Head of caudate nucleus (tissue), 42 donors: Measurements from ENCODE around the gene GPD2.

Experiments used
- DNase-seq, 42 donors: peaks; one replicate each; pipeline versions ENCODE4 v3.0.0 to v3.0.0-alpha.2; 2020 to 2021; ENCODE audit warnings: mixed read lengths in 7 of 42
- intact Hi-C: fragments of 100-400 bp; cut with DNase I; formaldehyde crosslinking; loops from one replicate; pipeline ENCODE4 v1.15.0; 2022

Gene GPD2

DNA sequence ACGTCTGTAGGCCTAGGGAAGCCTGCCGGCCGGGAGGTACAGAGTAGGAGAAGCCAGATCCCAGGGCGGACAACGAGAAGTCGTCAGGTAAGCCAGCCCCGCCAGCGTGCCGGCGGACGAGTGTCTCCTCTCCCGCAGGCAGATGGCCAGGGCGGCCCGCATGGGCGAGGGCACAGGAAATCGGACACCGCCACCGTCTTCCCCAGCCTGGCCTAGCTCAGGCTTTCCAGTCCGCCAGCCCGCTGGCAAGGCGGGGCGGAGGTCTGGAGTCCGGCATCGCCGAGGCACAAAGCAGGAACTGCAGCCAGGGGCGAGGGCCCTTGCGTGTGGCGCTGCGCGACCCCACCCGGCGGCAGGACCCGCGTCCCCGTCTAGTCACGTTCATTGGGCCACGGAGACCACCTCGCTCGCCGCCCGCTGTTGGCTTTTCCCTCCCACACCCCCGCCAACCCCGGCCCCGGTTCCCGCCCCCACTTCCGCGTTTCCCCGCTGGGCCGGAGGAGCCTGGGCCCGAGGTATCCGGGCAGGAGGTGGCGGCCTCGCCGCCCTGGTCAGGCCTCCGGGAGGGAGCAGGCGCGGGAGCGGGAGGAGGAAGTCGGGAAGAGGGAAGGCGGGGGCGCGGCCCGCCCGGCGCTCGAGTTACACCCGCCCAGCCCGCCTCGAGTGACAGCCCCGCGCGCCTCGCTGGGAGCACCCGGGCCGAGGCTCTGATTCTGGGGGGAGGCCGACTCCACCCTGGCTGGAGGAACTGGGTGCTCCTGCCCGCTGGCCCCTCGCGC lies at the start of gene GPD2:
GPD2 (plus strand) TSS at position 662 of the 779 bp plus-strand sequence. CDS start 39,727 bp downstream, outside the sequence.
- intact Hi-C loops: loop anchor here (2.0 to 5.0 kb wide), 2 partner anchors 35 to 104 kb away; partner anchors contain the start of gene NR4A2
- DNase-seq: peak; percentile 69 to 95 (median 89)

DNA sequence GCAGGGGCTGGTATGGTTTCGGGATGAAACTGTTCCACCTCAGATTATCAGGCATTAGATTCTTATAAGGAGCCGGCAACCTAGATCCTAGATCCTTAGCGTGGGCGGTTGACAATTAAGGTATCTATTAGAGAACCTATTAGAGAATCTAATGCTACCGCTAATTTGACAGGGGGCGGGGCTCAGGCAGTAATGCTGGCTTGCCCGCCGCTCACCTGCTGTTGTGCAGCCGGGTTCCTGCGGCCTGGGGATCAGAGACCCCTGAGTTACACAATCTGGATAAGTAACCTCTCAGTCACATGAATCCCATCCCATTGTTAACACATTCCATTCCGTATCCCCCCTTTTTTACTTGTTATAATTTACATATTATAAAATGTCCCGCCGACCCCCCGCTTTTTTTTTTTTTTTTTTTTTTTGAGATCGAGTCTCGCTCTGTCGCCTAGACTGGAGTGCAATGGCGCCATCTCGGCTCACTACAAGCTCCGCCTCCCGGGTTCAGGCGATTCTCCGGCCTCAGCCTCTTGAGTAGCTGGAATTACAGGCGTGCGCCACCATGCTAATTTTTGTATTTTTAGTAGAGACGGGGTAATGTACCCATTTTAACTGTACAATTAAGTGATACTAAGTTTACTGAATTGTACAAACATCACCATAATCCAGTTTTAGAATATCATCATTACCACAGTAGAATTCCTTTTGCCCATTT lies 42.0 kb upstream of the GPD2 start:
- no peak for DNase-seq

DNA sequence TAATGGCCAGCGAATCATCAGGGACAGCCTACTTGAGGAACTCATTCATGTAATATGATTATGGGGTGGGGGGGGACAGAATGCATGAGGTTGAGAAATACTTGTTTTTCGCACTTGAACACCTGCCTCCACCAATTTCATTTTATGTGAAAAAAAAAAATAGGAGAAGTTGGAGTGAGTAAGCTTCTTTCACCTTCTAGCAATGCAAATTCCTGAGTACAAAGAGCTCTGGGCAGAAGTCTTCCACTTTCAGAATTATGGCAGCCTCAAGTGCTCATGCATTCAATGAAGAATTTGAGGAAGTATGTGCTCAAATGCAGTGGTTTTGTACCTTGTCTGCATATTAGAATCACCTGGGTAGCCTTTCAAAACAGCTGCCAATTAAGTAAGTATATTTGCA lies 40.1 kb upstream of the GPD2 start:
- intact Hi-C loops: no loop called here
- DNase-seq: no peak

More for the DNA sequence above, 42.0 kb upstream of the GPD2 start:
- intact Hi-C loops: no loop called here

DNA sequence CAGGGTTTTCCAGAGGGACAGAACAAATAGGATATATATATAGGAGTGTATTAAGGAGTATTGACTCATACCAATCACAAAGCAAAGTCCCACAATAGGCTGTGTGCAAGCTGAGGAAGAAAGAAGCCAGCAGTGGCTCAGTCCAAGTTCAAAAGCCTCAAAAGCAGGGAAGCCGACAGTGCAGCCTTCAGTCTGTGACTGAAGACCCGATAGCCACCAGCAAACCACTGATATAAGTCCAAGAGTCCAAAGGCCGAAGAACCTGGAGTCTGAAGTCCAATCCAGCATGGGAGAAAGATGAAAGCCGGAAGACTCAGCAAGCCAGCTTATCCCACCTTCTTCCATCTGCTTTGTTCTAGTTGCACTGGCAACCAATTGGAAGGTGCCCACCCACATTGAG lies 39.0 kb upstream of the GPD2 start:
- intact Hi-C loops: no loop called here
- DNase-seq: no peak

DNA sequence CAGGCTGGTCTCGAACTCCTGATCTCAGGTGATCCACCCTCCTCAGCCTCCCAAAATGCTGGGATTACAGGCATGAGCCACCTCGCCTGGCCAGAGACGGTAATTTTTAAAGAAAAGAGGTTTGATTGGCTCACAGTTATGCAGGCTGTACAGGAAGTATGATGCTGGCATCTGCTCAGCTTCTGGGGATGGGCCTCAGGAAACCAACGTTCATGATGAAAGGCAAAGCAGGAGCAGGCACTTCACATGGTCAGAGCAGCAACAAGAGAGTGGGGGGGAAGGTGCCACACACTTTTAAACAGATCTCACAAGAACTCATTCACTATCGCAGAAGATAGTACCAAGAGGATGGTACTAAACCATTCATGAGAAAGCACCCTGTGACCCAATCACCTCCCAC lies 38.0 kb upstream of the GPD2 start:
- no peak for DNase-seq
- intact Hi-C loops: no loop called here

DNA sequence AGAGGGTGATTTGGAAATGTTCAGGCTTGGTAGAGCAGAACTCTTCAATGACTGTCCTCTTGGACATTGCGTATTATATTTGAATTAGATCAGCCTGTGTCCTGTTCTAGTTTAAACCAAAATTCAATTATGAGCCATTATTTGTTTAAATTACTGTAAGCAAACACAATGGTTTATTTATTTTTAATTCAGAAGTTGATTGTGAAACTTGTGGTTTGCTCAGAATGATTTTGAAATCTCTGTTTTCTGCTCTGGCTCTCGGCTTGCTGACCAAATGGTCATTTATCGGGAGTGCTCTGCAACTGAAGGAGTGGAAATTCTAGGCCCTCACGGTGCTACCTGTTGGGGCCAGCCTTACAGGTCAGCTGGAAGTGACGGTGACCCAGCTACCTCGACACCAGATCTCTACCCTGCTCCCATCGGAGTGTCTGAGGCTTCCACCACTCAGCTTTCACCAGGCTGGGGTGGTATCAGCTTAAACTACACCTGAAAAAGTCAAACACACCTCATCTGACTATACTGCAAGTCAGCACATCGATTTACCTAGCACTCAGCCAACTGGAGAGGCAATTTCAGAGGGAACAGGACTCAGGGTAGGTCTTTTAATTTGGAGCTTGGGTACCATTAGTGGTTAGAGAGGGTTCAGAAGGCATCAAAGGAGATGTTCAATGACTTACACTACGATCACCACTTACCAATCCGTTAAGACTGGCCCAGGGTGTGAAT lies 36.8 kb upstream of the GPD2 start:
- intact Hi-C loops: no loop called here
- DNase-seq: peak in 21 of 42 donors; percentile 5 to 49 (median 13)

DNA sequence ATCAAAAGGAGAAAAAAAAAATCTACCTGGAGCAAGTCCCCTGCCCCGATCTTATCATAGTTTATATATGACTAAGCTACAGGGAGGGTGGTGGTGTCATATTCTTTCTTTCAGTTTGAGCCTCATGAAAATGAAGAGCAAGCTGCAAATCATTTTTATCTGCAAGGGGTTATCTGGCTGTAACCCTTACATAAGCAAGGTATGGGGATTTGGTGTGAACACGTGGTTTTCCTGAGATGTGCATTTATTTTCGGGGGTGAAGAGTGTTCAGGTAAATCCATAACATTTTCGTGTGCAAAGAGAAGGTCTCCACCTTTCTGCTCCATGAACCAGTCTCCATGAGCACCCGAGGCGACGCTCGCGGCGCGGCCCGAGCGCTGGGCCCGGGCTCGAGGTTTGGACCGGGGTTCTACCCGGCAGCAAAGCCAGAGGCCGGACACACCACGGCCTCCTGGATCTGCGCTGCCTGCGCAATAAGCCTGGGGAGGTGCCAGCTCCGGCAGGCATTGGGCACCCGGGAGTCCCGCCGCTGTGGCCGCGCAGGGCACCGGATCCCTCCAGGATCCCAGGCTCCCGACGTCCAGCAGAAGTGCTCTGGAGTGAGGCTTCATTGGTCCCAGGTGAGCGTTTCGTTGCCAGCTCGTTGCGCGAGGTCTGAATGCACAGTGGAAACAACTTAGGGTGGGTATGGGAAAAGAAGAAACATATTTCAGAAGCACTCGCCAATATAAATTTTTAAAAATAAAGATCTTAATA lies 36.1 kb upstream of the GPD2 start:
- intact Hi-C loops: loop anchor here (2.0 to 5.0 kb wide), 3 partner anchors 37 to 68 kb away; partner anchors contain the start of genes GPD2 and NR4A2
- peak; percentile 58 to 91 (median 80) for DNase-seq

DNA sequence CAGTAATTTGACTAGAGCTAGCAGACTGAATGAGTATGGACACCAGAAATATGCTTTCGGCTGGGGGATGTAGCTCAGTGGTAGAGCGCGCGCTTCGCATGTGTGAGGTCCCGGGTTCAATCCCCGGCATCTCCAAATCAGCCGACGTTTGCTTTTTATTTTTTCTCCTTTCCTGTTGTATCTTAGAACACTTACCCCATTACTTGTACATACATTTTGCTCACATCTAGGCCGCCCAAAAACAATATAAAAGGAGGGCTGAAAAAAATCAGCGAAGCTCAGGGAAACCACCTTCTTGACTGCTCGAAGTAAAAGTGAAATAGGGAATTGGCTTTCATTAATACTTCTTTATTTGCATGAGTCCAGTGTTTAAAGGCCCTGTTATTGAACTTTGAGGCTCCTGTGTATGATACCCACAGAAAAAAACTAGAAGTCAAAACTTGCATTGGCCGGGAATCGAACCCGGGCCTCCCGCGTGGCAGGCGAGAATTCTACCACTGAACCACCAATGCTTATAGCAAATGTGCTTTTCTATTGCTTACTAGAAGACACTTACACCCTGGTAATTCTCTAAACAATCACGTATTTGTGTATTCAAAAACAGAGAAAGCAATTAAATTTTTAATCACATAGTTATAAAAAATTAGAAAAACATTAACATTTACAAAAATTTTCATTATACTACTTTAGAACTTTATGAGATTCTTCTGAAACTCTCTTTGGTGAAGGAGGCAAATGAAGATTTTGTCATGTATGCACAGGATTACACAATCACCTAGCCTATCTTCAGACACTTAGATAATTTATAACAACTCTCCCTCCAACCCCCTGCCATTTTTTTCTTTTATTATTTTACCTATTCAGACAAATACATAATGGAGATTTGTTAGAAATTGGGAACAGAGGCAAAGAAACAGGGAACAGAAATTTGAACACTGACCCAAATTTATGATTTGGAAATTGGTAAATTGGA lies 35.2 kb upstream of the GPD2 start:
- DNase-seq: peak; percentile 56 to 94 (median 80)
- intact Hi-C loops: loop anchor here (2.0 to 5.0 kb wide), 3 partner anchors 36 to 69 kb away; partner anchors contain the start of genes GPD2 and NR4A2

DNA sequence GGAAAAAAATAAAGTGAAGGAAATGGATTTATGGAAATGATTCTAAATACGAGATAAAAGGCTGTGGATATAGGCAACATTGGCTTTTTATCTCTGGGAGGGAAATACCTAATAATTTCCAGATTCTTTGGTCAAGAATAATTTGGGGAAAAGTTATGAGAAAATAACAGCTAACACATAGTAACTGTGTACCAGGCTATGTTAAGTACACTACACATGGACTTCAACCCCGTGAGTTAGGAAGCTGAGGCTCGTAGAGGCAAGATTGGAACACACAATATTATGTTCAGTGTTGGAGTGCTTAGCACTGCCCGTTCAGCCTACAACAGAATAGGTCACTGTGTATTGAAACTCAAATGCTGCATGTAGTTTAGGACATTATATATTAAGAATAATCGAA lies 34.3 kb upstream of the GPD2 start:
- DNase-seq: no peak
- intact Hi-C loops: loop anchor here (2.0 to 5.0 kb wide), 3 partner anchors 35 to 70 kb away; partner anchors contain the start of genes GPD2 and NR4A2

DNA sequence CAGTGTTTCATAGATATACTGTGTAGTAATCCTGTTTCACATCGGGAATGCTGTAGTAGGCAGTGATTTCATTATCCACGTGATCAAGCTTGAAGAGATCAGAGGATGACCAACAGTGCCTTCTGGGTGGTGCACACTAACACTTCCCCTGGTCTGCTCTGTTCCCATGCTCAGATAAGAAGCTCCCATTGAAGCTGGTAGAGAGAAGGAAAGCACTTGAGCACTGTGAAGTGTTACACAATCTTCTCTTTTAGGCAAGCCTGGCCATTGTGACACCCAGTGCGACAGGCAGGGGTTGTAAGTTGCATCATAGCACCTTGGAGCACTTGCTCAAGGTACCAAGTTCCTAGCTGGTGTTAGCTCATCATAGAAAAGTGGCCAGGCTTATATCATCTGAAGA lies 30.6 kb upstream of the GPD2 start:
- DNase-seq: peak in 10 of 42 donors; percentile 2 to 52 (median 14)
- intact Hi-C loops: no loop called here

DNA sequence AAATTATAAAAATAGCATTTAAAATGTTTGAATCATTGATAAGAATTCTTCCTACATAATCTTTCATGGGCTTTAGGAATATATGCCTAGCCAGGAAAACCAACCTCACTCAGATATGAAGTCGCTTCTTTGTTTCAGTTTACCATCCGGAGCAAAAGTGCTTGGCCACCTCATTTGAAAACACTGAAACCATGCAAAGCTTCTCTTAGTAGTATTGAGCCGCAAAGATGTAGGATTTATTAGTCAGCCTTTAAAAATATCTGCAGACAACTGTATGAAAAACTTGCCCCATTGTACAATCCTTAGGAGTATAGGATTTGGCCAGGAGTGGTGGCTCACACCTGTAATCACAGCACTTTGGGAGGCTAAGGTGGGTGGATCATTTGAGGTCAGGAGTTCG lies 24.3 kb upstream of the GPD2 start:
- no peak for DNase-seq
- intact Hi-C loops: no loop called here

DNA sequence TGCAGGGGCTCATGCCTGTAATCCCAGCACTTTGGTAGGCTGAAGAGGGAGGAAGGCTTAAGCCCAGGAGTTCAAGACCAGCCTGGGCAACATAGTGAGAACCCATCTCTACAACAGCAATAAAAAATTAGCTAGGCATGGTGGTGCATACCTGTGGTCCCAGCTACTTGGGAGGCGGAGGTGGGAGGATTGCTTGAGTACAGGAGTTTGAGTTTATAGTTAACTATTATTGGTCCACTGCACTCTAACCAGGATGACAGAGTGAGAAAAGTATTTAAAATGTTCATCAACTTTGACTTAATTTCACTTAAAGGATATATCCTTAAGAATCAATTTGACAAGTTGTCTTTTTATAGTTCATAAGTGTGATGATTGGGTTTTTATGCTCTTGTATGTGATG lies 14.3 kb upstream of the GPD2 start:
- intact Hi-C loops: no loop called here

DNA sequence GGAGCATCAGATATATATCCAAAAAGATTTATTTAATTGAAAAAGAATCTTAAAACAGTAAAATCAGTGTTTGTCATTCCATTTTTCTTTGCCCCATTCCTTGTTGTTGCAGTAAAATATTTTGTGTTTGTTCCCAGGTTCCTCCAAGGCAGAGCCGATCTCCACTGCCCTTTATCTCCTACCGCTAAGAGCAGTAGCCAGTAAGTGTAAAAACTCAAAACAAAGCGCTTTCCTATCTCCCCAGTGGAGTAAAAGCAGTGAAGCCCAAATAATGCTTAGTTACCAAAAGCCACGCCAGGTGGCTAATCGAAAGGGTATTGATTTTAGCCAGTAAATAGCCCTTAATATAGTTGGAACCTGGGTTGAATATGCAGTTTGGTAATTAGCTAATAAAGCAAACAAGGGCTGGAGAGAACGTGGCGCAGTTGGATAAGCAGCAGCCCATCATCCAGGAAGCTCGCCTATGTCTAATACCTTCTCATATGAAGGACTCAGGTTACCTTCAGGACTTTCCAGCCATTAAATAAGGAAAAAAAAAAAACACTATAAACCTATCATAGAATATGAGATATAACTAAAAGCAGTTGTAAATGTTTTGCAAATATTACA lies 12.4 kb upstream of the GPD2 start:
- DNase-seq: no peak
- intact Hi-C loops: no loop called here

More for the DNA sequence above, 14.3 kb upstream of the GPD2 start:
- DNase-seq: no peak

DNA sequence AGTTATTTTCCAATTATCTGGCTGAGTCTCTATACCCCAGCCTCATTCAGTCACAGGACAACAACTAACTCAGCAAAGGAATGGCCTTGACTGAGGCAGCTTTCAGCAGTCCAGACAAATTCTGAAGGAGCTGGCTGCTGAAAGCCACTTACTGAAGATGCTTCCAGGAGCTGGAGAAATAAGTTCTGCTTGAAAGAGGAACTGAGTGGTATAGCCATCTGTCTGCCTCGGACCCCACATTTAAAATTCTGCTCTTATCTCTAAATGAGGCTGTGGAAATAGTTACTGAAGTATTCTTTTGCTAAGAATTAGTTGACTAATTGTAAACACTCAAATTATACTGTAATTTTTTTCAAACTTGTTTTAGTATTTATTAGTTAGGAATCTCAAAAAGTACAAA lies 9.1 kb upstream of the GPD2 start:
- DNase-seq: no peak
- intact Hi-C loops: no loop called here

DNA sequence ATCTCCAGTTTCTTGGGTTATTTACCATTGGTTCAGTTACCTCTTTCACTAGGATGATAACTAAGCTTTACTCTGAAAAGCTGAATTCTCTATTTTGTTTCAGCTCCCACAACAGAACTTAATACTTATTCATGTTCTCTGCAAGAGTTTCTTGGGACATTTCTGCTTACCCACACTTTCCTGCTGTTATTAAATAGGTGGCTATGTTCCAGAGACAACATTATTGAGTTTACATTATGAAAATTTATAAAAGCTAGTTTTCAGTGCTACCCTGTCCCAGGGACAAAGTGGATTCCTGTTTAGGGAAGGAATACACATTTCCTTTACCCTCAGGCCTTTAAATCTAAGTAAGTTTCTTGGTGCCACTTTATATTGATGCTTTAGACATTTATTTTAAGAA lies 7.0 kb upstream of the GPD2 start:
- no peak for DNase-seq
- intact Hi-C loops: no loop called here

DNA sequence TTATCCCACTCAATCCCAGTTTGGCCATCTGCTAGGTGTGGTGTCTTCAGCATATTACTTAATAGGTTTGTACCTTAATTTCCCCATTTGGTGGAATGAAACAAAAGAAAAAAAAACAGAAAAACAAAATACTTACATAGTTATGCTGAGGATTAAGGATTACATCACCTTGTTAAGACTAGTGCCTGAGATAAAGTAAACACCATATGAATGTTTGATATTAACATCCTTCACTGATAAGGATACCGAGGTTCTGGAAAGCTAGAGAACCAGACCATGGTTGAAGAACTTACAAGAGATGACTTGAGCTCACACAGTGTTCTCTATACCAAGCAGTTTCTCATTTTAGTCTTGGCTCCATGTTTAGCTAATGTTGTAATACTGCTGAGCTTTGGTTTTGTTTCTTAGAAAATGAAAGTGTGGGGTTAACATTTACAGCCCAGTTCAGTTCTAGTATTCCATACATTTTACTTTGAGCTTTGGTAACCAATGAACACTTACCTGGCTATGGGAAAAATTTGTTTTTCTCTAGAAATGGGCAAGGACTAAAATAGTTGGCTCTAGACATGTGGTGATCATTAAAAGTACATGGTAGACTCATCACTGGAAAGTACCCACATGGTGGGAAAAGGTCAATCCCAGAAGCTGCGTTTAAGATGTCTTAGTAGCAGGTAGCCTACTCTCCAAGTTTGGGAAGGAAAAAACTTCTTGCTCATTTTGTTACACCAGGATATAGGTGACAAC lies 5.8 kb upstream of the GPD2 start:
- intact Hi-C loops: no loop called here
- no peak for DNase-seq

DNA sequence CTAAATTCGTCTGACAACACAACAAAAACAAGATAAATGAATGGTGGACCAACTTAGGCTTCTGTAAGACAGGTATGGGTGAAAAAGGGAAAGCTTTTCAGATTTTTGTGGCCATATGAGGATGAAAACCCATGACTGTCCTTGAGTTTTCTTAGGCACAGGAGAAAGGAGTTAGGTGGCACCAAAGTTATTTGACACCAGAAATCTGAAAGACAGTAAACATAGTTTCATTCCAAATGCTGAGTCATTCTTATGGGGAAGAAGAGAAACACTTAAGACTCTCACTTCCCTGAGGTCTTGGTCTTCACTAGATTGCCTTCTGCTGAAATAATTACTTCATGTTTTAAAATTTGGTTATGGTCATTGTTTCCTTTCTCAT lies 5.2 kb upstream of the GPD2 start:
- intact Hi-C loops: no loop called here

More for the DNA sequence above, 5.2 kb upstream of the GPD2 start:
- DNase-seq: no peak
